ENCODE measurements around the gene MAPKAPK3. TPM values are rescaled to one million over a fixed set of nuclear protein-coding genes. Genes with fewer than 3 reads are reported as not detected.

The MAPKAPK3 gene
- polyA plus RNA-seq, 1 donor from 2014 or later = 4.3 TPM

DNA sequence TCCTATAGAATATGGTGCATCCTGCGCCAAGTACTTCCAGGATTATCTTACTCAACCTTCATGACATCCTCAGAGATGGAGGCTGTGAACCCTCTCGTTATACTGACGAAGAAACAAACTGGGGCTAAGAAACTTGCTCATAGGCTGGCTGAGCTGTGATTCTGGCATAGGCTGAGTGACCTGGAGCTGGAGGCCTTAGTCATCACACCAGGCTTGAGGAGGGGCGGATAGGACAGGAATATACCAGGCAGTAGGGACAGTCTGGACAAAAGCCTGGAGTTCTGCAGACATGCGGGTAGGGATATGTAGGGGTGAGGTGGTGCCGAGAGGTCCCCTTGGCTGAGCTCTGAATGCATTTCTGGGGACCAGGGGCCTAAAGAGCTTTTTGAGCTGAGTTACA, 29.6 kb upstream of the MAPKAPK3 start:
- no peaks in the 10 kb centered on the region for H3K36me3 ChIP-seq (ENCODE audit: insufficient read depth, low read length)
- no peaks in the 10 kb centered on the region for H3K9me3 ChIP-seq (ENCODE audit: low read length)
- no peak overlapping the region for H3K4me2 ChIP-seq (ENCODE audit: low read length)
- no peak overlapping the region for H3K9ac ChIP-seq (ENCODE audit: low read length)
- no peaks in the 10 kb centered on the region for H3F3A ChIP-seq (ENCODE audit: insufficient read depth, low read length, poor library complexity, severe bottlenecking)
- TF ChIP-seq SMC3 (conservative IDR thresholded peaks at IDR 0.05; ENCODE audit: poor library complexity) (no peak), EP300 (conservative IDR thresholded peaks at IDR 0.05; ENCODE audit: poor library complexity, severe bottlenecking) (no peak), POLR2AphosphoS5 (IDR thresholded peaks at IDR 0.05) (no peak), TAF1 (IDR thresholded peaks at IDR 0.05; ENCODE audit: low read depth) (no peak), EZH2 (IDR thresholded peaks at IDR 0.05; ENCODE audit: borderline replicate concordance, insufficient read depth, low read length, poor library complexity, severe bottlenecking) (no peak), MXI1 (conservative IDR thresholded peaks at IDR 0.05; ENCODE audit: poor library complexity, severe bottlenecking) (no peak), RAD21 (conservative IDR thresholded peaks at IDR 0.05) (no peak)
- TF ChIP-seq, protein P1, sequence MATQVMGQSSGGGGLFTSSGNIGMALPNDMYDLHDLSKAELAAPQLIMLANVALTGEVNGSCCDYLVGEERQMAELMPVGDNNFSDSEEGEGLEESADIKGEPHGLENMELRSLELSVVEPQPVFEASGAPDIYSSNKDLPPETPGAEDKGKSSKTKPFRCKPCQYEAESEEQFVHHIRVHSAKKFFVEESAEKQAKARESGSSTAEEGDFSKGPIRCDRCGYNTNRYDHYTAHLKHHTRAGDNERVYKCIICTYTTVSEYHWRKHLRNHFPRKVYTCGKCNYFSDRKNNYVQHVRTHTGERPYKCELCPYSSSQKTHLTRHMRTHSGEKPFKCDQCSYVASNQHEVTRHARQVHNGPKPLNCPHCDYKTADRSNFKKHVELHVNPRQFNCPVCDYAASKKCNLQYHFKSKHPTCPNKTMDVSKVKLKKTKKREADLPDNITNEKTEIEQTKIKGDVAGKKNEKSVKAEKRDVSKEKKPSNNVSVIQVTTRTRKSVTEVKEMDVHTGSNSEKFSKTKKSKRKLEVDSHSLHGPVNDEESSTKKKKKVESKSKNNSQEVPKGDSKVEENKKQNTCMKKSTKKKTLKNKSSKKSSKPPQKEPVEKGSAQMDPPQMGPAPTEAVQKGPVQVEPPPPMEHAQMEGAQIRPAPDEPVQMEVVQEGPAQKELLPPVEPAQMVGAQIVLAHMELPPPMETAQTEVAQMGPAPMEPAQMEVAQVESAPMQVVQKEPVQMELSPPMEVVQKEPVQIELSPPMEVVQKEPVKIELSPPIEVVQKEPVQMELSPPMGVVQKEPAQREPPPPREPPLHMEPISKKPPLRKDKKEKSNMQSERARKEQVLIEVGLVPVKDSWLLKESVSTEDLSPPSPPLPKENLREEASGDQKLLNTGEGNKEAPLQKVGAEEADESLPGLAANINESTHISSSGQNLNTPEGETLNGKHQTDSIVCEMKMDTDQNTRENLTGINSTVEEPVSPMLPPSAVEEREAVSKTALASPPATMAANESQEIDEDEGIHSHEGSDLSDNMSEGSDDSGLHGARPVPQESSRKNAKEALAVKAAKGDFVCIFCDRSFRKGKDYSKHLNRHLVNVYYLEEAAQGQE (IDR thresholded peaks at IDR 0.05; ENCODE audit: borderline replicate concordance) = no peak
- TF ChIP-seq, protein P2, sequence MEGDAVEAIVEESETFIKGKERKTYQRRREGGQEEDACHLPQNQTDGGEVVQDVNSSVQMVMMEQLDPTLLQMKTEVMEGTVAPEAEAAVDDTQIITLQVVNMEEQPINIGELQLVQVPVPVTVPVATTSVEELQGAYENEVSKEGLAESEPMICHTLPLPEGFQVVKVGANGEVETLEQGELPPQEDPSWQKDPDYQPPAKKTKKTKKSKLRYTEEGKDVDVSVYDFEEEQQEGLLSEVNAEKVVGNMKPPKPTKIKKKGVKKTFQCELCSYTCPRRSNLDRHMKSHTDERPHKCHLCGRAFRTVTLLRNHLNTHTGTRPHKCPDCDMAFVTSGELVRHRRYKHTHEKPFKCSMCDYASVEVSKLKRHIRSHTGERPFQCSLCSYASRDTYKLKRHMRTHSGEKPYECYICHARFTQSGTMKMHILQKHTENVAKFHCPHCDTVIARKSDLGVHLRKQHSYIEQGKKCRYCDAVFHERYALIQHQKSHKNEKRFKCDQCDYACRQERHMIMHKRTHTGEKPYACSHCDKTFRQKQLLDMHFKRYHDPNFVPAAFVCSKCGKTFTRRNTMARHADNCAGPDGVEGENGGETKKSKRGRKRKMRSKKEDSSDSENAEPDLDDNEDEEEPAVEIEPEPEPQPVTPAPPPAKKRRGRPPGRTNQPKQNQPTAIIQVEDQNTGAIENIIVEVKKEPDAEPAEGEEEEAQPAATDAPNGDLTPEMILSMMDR (IDR thresholded peaks at IDR 0.05; ENCODE audit: poor library complexity, severe bottlenecking) = no peak
- H2AFZ ChIP-seq (ENCODE audit: low read depth, low read length) = no peak overlapping the region
- H4K20me1 ChIP-seq (ENCODE audit: insufficient read depth) = no peaks in the 10 kb centered on the region
- no peaks in the 10 kb centered on the region for H3K79me2 ChIP-seq (replicated peaks; ENCODE audit: insufficient read depth, low read length)
- no peaks in the 10 kb centered on the region for H3K9me2 ChIP-seq (ENCODE audit: insufficient read depth, low read length)
- H3K27me3 ChIP-seq (ENCODE audit: insufficient read depth, low read depth, low read length) = no peaks in the 10 kb centered on the region
- no peak overlapping the region for H3K27ac ChIP-seq (ENCODE audit: low read length)
- no peak overlapping the region for H3K4me3 ChIP-seq (ENCODE audit: low read length)

DNA sequence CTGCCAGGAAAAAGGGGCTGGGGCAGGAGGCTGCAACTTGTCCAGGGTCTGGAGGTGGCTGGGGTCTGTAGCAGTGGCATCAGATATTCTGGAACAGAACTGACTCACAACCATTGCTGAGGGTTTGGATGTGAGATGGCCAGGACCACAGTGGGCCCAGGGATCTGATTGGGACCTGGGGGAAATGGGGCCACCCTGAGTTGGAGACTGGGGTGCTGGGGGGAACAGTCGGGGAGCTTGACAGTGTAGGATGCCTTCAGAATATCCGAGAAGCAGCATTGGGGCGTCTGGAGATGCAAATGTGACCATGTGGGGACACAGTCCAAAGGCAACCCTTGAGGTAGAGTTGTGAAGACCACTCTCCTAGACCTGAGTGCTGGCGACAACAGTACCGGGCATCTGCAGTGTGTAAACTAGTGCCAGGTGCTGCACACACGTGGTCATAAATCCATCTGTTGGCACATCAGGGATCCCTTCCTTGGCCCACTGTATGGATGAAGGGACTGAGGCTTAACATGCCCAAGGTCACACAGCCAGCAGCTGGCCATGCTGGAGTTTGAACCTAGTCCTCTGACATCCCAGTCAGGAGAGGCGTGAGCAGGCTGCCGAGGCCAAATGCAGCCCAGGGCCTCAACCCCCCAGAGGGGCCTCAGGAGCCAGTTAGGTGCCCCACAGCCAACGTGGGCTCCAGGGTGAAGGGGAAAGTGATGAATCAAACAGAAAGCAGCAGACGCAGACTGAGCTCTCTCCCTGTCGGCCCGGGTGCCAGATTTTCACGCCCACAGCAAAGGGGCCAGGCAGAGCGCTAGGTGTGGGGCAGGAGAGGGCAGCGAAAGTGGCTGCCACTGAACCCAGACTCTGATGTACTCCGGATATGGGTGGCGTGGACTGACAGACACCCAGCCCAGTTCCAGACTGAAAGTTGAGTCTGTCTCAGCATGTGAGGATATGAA, 28.9 kb upstream of the MAPKAPK3 start:
- H3K4me3 ChIP-seq (ENCODE audit: low read length) = no peak overlapping the region
- TF ChIP-seq SMC3 (conservative IDR thresholded peaks at IDR 0.05; ENCODE audit: poor library complexity) (no peak), EZH2 (IDR thresholded peaks at IDR 0.05; ENCODE audit: borderline replicate concordance, insufficient read depth, low read length, poor library complexity, severe bottlenecking) (no peak), RAD21 (conservative IDR thresholded peaks at IDR 0.05) (no peak), POLR2AphosphoS5 (IDR thresholded peaks at IDR 0.05) (no peak), EP300 (conservative IDR thresholded peaks at IDR 0.05; ENCODE audit: poor library complexity, severe bottlenecking) (no peak)
- TF ChIP-seq, protein P2 (IDR thresholded peaks at IDR 0.05; ENCODE audit: poor library complexity, severe bottlenecking) = no peak
- TF ChIP-seq, protein P1 (IDR thresholded peaks at IDR 0.05; ENCODE audit: borderline replicate concordance) = no peak

More for the DNA sequence above, 28.9 kb upstream of the MAPKAPK3 start:
- Histone ChIP-seq H3K79me2 (replicated peaks; ENCODE audit: insufficient read depth, low read length) (no peaks in the 10 kb centered on the region), H4K20me1 (ENCODE audit: insufficient read depth) (no peaks in the 10 kb centered on the region), H3K9ac (ENCODE audit: low read length) (no peak overlapping the region), H3K9me3 (ENCODE audit: low read length) (no peaks in the 10 kb centered on the region), H3F3A (ENCODE audit: insufficient read depth, low read length, poor library complexity, severe bottlenecking) (no peaks in the 10 kb centered on the region), H3K9me2 (ENCODE audit: insufficient read depth, low read length) (no peaks in the 10 kb centered on the region), H3K4me2 (ENCODE audit: low read length) (no peak overlapping the region), H3K36me3 (ENCODE audit: insufficient read depth, low read length) (no peaks in the 10 kb centered on the region), H3K27me3 (ENCODE audit: insufficient read depth, low read depth, low read length) (no peaks in the 10 kb centered on the region), H3K27ac (ENCODE audit: low read length) (no peak overlapping the region), H2AFZ (ENCODE audit: low read depth, low read length) (no peak overlapping the region)
